ENCODE results near the gene CORO2B.

DNA sequence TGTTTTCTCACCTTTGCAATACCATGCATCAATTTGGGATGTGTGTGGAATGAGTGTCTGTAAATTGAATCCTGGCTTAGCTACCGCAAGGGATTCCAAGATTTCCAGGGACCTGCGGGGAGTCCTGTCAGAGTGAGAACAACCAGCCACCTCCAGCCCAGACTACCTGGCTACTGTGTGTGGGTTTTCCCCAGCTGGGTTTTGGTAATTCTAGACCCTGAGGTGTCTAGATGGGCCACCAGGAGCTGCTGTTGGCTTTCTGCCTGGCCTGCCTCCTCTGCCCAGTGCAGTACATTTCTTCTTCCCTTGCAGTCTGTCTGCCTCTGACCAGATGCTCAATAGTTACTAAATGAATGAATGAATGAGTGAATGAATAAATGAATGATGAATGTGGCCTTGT, 32.5 kb upstream of the CORO2B start:
- no peak for TF ChIP-seq CTCF (IDR thresholded peaks at IDR 0.05)
- TF ChIP-seq POLR2AphosphoS5 (IDR thresholded peaks at IDR 0.05): no peak
- no peak for TF ChIP-seq POLR2A (IDR thresholded peaks at IDR 0.05)
